ENCODE data around the gene ATAD1. TPM values are rescaled to one million over a fixed set of nuclear protein-coding genes. Genes with fewer than 3 reads are reported as not detected.

ATAD1 gene
- total and polyA plus RNA-seq, 9 donors = 21.5 to 51.0 (median 39.1) TPM

DNA sequence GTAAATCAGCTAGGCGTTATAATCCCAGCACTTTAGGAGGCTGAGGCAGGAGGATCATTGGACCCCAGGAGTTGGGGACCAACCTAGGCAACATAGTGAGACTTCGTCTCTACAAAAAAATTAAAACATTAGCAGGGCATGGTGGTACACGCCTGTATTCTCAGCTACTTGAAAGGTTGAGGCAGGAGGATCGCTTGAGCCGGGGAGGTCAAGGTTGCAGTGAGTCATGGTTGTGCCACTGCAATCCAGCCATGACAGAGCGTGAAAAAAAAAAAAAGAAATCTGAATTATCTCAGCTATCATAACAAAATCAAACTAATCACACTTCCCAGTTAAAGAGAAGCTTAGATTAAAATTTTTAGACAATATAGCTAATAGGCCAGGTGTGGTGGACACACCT is 35.3 kb downstream of the ATAD1 start:
- no peak for TF ChIP-seq EP300 (IDR thresholded peaks at IDR 0.05)
- no peak for TF ChIP-seq POLR2A (IDR thresholded peaks at IDR 0.05)
- TF ChIP-seq, protein P1, sequence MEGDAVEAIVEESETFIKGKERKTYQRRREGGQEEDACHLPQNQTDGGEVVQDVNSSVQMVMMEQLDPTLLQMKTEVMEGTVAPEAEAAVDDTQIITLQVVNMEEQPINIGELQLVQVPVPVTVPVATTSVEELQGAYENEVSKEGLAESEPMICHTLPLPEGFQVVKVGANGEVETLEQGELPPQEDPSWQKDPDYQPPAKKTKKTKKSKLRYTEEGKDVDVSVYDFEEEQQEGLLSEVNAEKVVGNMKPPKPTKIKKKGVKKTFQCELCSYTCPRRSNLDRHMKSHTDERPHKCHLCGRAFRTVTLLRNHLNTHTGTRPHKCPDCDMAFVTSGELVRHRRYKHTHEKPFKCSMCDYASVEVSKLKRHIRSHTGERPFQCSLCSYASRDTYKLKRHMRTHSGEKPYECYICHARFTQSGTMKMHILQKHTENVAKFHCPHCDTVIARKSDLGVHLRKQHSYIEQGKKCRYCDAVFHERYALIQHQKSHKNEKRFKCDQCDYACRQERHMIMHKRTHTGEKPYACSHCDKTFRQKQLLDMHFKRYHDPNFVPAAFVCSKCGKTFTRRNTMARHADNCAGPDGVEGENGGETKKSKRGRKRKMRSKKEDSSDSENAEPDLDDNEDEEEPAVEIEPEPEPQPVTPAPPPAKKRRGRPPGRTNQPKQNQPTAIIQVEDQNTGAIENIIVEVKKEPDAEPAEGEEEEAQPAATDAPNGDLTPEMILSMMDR (IDR thresholded peaks at IDR 0.05) = no peak
- no peaks in the 10 kb centered on the region for H3K36me3 ChIP-seq
- intact Hi-C loops (cut with DNase I) = no loop called here

DNA sequence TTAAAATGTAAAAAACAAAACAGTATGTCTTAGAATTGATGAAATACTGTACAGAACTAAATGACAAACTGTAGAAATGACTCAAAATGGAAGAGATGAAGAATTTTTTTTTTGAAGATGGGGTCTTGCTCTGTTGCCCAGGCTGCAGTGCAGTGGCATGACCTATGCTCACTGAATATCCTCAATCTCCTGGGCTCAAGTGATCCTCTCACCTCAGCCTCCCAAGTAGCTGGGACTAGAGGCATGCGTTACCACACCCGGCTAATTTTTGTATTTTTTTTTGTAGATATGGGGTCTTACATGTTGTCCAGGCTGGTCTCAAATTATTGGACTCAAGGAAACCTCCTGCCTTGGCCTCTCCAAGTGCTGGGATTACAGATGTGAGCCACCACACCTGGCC is 36.5 kb downstream of the ATAD1 start:
- Histone ChIP-seq H3K4me1 (ENCODE audit: insufficient read depth) (no peaks in the 10 kb centered on the region), H3K4me3 (no peak overlapping the region), H3K9me3 (no peaks in the 10 kb centered on the region), H3K27me3 (no peaks in the 10 kb centered on the region), H3K27ac (no peak overlapping the region), H3K36me3 (no peaks in the 10 kb centered on the region)
- TF ChIP-seq EP300 (IDR thresholded peaks at IDR 0.05) (no peak), POLR2A (IDR thresholded peaks at IDR 0.05) (no peak)
- TF ChIP-seq, protein P1 (IDR thresholded peaks at IDR 0.05) = no peak
- 97 to 100% (median 98%) methylated on average over 2 of the region's 2 CpGs for WGBS, 3 donors
- intact Hi-C loops (cut with DNase I) = no loop called here
- no peak for DNase-seq

More for the DNA sequence above, 35.3 kb downstream of the ATAD1 start:
- 90 to 94% (median 94%) methylated on average over 6 of the region's 6 CpGs for WGBS, 3 donors
- no peaks in the 10 kb centered on the region for H3K27me3 ChIP-seq
- H3K27ac ChIP-seq = no peak overlapping the region
- H3K4me3 ChIP-seq = no peak overlapping the region
- DNase-seq = no peak
- no peaks in the 10 kb centered on the region for H3K4me1 ChIP-seq (ENCODE audit: insufficient read depth)
- no peaks in the 10 kb centered on the region for H3K9me3 ChIP-seq

DNA sequence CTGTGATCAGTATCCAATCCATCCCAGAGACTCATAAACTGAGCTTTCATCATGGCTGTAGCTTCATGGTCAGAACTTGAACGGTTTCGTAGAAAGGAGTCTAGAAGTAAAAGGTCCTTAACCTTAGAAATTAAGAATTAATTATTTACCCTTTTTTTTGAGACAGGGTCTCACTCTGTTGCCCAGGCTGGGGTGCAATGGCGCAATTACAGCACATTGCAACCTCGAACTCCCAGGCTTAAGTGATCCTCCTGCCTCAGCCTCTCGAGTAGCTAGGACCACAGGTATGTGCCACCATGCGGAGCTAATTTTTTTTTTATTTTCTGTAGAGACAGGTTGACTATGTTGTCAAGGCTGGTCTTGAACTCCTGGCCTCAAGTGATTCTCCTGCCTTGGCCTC is 41.7 kb downstream of the ATAD1 start:
- TF ChIP-seq, protein P1 (IDR thresholded peaks at IDR 0.05) = no peak
- Histone ChIP-seq H3K27ac (no peak overlapping the region), H3K36me3 (no peaks in the 10 kb centered on the region), H3K9me3 (no peaks in the 10 kb centered on the region), H3K4me1 (ENCODE audit: insufficient read depth) (no peaks in the 10 kb centered on the region), H3K4me3 (no peak overlapping the region), H3K27me3 (no peaks in the 10 kb centered on the region)
- 88 to 93% (median 88%) methylated on average over 6 of the region's 6 CpGs for WGBS, 3 donors
- intact Hi-C loops (cut with DNase I) = no loop called here
- no peak for DNase-seq

DNA sequence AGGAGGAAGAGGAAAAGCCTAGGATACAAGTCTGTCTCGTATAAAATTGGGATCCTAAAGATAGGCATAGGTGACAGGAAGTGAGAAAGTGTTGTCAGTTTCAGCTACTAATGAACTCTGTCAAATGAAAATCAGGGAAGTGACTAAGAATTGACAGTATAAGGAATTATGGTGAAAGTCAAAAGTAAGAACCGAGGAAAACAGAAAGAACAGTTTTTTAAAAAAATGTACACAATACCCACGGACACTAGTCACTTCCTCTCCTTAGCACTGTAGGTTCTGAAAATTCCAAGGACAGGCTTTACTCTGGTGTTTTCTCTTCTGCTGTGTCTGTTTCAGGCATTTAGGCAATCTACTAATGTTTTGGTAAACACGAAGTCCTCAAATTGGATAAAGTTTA is 42.3 kb downstream of the ATAD1 start:
- WGBS, 3 donors = 12 to 32% (median 14%) methylated on average over 4 of the region's 4 CpGs
- H3K27ac ChIP-seq = no peak overlapping the region

More for the DNA sequence above, 42.3 kb downstream of the ATAD1 start:
- H3K36me3 ChIP-seq = no peaks in the 10 kb centered on the region
- H3K4me1 ChIP-seq (ENCODE audit: insufficient read depth) = no peaks in the 10 kb centered on the region
- no peaks in the 10 kb centered on the region for H3K27me3 ChIP-seq
- H3K9me3 ChIP-seq = no peaks in the 10 kb centered on the region
- intact Hi-C loops (cut with DNase I) = no loop called here
- TF ChIP-seq, protein P1 (IDR thresholded peaks at IDR 0.05) = no peak
- no peak for TF ChIP-seq EP300 (IDR thresholded peaks at IDR 0.05)
- TF ChIP-seq POLR2A (IDR thresholded peaks at IDR 0.05) = no peak
- no peak overlapping the region for H3K4me3 ChIP-seq
- no peak for DNase-seq
